GM19468 (cell line): ENCODE data around the gene SKOR2.
"Not testable (repeated sequence)": the region's sequence is repeated elsewhere in the genome, so short reads cannot be mapped to it uniquely, and the experiment has no call there.

Experiments used
- ATAC-seq: cut with Tn5 transposase; IDR thresholded peaks from one replicate; pipeline ENCODE4 v1.9.1; 2021; ENCODE audit warnings: mild to moderate bottlenecking, moderate library complexity, moderate number of reproducible peaks; ENCODE audit not compliant: unreplicated experiment; ENCODE audit errors: extremely low read depth

SKOR2 gene

DNA sequence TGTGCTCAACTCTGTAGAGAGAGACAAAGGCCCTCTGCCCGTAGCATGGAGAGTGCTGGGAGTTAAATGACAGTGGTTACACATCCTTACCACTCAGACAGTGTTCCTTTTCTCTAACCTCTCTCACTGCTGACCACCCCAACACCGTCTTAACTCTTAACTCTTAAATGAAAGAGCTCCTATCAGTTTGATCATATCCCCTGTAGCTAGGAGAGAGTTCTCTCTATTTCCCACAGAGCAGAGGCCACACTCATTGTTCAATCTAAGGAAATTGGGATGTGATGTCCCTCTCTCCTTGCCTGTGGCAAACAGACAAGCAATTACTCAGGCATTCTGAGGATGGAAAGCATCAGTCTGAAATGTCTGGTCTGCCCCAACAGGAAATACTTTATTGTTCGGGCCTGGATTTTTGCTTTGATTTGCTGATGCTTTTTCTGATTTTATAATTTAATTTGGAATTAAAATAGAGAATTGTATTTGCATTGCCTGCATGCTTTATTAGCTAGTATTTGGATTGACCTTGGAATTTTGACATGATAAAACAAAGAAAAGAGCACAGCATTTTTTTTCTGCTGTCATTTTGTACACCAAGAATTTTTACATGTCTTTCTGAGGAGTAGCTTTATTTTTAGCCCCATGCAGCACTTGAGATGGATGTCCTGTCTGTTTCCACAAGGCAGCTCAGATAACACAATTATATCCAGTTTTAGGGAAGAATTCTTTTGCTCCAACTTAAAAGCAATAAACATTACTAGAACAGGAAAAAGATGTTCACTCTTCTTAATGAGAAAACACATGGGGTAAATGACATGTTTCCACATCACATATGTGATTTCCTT lies 47.6 kb downstream of the SKOR2 start:
- no peak for ATAC-seq

DNA sequence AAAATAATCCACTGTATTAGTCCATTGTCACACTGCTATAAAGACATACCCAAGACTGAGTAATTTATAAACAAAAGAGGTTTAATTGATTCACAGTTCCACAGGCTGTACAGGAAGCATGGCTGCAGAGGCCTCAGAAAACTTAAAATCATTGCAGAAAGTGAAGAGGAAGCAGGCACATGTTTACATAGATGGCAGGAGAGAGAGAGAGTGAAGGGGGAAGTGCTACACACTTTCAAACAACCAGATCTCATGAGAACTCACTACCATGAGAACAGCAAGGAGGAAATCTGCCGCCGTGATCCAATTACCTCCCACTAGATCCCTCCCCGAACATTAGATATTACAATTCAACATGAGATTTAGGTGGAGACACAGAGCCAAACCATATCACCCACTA lies 55.5 kb downstream of the SKOR2 start:
- ATAC-seq, result not testable (repeated sequence)

GRCh38 chr18:47191961-47192360 lies 59.5 kb downstream of the SKOR2 start:
- no peak for ATAC-seq

DNA sequence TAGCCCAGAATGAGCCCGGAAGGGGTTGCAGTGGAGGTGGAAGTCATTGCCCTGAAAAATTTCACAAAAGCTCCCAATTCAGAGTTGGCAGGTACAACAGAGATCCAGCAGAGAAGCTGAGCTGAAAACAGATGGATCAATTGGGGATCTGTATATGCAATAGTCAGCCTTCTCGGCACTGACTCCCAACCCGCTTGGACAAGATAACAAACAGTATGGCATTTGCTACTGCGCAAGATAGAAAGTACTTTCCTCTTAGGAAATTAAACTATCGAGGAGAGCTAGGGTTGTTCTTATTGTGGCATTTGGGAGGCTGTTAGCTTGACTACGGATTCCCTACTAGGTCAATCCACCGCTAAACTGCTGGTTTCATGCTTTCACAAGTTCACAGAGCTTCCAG lies 63.7 kb downstream of the SKOR2 start:
- no peak for ATAC-seq

GRCh38 chr18:47184419-47185050 lies 66.9 kb downstream of the SKOR2 start:
- ATAC-seq, result no peak

DNA sequence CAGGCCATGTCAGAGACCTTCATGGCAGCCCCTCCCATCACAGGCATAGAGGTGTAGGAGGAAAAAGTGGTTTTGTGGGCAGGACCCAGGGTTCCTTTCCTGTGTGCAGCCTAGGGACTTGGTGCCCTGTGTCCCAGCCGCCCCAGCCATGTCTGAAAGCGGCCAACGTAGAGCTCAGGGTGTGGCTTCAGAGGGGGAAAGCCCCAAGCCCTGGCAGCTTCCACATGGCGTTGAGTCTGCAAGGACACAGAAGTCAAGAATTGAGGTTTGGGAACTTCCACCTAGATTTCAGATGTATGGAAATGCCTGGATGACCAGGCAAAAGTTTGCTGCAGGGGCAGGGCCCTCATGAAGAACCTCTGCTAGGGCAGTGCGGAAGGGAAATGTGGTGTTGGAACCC lies 69.3 kb downstream of the SKOR2 start:
- not testable (repeated sequence) for ATAC-seq

GRCh38 chr18:47180765-47181164 lies 70.7 kb downstream of the SKOR2 start:
- no peak for ATAC-seq

DNA sequence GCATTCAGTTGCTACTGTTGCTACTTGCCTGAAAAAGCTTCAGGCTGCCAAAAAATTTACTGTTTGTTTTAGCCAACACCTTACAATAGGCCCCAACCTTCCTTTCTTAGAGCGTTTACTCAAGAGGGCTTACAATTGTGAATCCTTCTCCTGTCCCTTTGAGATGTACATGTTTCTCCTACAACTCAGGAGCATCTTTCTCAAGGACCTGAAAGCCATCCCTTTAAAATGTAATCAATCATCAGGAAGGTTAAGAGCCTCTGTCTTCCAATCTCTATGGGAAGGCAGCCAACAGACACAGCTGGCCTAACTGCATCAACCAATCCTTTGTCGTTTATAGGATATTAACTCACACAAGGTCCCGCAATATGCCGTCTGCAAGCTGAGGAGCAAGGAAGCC lies 71.9 kb downstream of the SKOR2 start:
- ATAC-seq, result no peak

DNA sequence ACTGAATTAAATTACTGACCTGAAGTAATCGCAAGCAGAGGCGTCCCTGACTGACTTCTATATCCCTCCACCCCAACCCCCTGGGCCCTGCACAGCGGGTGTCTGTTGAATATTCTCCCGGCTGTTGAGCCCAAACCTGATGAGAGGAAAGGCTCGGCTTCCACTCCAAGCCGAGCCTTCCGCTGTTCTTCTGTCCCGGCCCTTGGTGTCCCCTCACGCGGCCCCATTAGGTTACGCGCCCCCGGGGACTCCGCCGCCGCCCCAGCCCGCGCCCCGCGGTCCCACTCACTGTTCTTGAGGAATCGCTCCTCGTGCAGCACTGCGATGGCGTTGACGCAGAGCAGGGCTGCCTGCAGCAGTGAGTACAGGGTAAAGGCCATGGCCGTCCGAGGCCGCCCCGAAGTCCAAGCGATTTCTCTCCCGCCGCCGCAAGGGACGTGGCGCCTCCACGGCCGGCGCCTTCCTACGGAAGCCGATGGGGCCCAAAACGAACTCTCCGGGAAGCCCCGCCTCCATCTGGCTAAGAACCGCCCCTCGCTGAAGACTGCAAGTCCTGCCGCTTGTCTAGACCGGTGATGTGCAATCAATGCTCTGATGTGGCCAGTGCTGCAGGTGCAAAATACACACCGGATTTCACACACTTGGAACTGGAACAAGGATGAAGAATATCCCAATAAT lies 75.4 kb downstream of the SKOR2 start, which contains the start of gene IER3IP1:
Gene IER3IP1 (minus strand): TSS at position 467 of the 678 bp plus-strand sequence. CDS start 87 bp downstream, at position 380.
- peak; percentile 64 for ATAC-seq

DNA sequence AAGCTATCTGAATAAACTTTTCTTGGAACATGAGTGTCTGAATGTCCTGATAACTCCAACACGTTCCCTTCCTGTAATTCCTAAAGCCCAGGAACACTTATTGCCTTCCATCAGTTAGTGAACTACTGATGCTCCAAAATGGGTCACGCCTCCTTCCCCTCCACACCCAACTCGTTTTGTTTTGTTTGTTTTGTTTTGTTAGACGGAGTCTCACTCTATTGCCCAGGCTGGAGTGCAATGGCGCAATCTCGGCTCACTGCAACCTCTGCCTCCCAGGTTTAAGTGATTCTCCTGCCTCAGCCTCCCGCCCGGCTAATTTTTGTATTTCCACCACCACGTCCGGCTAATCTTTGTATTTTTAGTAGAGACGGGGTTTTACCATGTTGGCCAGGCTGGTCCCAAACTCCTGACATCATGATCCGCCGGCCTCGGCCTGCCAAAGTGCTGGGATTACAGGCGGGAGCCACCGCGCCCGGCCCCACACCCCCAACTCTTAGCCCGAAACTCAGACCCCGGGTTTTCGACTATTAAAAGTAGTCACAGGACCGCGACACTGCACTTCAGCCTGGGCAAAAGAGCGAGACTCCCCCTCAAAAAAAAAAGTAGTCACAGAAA lies 76.1 kb downstream of the SKOR2 start:
- ATAC-seq, result no peak

- no peak for ATAC-seq
Measured at GRCh38 chr18:47174545-47175116, 76.8 kb downstream of the SKOR2 start.

DNA sequence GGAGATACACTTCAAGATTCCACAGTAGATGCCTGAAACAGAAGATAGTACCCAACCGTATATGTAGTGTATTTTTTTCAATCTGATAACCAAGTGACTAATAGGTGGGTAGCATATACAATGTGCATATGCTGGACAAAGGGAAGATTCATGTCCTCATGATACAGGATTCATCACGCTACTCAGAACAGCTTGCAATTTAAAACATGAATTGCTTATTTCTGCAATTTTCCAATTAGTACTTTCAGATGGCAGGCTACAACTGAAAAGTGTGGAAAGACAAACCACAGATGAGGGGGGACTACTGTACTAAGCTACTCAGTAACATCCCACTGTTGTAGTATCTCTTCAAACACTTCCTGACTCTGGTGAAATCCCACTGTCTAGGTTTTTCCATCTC lies 79.0 kb downstream of the SKOR2 start:
- ATAC-seq, result no peak

- ATAC-seq, result no peak
Measured at GRCh38 chr18:47168913-47169312, 82.5 kb downstream of the SKOR2 start.

- no peak for ATAC-seq
Measured at GRCh38 chr18:47168509-47168908, 83.0 kb downstream of the SKOR2 start.

- ATAC-seq, result no peak
Measured at GRCh38 chr18:47166294-47166693, 85.2 kb downstream of the SKOR2 start.

DNA sequence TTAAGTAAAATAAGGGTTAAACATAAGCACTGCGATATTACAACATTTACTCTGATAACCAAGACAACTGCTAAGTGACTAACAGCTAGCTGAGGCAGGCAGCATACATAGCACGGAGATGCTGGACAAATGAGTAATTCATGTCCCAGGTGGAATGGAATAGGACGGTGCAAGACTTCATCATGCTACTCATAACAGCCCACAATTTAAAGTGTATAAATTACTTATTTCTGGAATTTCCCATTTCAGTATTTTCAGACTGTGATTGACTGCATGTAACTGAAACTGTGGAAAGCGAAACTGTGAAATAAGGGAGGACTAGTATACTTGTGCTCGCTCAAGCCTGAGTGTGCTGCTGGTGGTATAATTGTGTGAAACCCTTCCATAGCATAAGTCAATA lies 88.2 kb downstream of the SKOR2 start:
- ATAC-seq, result peak; percentile 48

GRCh38 chr18:47160256-47160655 lies 91.2 kb downstream of the SKOR2 start:
- ATAC-seq, result no peak

- not testable (repeated sequence) for ATAC-seq
Measured at GRCh38 chr18:47158404-47158803, 93.1 kb downstream of the SKOR2 start.
